Mononuclear cell (primary cell): Measurements from ENCODE around the gene CAMK1D. TPM values are rescaled to one million over a fixed set of nuclear protein-coding genes. Genes with fewer than 3 reads are reported as not detected.

Source experiments
- H3K27me3 ChIP-seq: 2 replicates; pipeline ENCODE4 v1.6.0; 2011; ENCODE audit warnings: low read length, control low read depth; ENCODE audit not compliant: insufficient read depth
- H3K4me1 ChIP-seq: 2 replicates; pipeline ENCODE4 v1.5.1; 2011; ENCODE audit warnings: mild to moderate bottlenecking, low read length, control low read depth; ENCODE audit not compliant: insufficient read depth
- H3K4me3 ChIP-seq: 2 replicates; pipeline ENCODE4 v1.5.1; 2011; ENCODE audit warnings: mild to moderate bottlenecking, low read length, moderate library complexity
- H3K9me3 ChIP-seq: 2 replicates; pipeline ENCODE4 v1.5.1; 2011; ENCODE audit warnings: low read depth, mild to moderate bottlenecking, control low read depth, low read length
- total RNA-seq: library from RNA; depleted of rRNA; stranded (reverse); fragments of >200 nt; gene quantifications from one replicate; pipeline ENCODE4 v1.2.3, GENCODE V29; 2012

Gene CAMK1D
- total RNA-seq, 1 donor: 11.0 TPM

DNA sequence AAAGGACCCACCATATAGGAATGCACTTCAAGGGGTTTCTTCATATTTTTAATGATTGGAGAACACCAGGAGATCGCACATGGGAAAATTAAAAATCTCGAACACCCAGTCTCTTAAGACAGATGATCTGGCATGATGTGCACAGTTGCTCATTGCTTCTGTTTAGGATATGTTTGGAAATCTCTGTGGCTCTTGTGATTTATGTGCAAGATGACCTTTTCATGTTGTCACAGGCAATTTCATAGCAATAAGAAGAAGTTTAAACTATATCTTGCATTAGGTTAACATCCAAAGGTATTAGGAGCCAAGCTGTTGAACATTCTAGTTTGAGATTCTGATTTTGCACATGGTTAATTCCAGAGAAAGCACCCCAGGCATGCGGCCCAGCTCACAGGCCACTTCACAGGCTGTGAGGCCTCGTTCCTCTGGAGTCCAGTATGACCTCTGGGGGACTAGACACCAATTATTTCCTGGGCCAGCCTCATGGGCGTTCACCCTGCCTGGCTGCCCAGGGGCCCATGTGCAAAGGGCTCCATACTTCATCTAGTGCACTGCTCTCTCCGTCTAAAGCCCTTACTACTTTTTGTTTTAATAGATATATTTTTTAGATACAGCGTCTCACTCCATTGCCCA is 28.4 kb downstream of the CAMK1D start:
- Histone ChIP-seq H3K4me3 (no peak overlapping the region), H3K9me3 (no peaks in the 10 kb centered on the region), H3K27me3 (no peaks in the 10 kb centered on the region), H3K4me1 (peaks cover 9% of the 10 kb centered on the region)

- no peaks in the 10 kb centered on the region for H3K9me3 ChIP-seq
- no peaks in the 10 kb centered on the region for H3K27me3 ChIP-seq
- no peaks in the 10 kb centered on the region for H3K4me1 ChIP-seq
- no peak overlapping the region for H3K4me3 ChIP-seq
Observed at GRCh38 chr10:12380999-12381398, 31.7 kb downstream of the CAMK1D start.

GRCh38 chr10:12381536-12382156 is 32.3 kb downstream of the CAMK1D start:
- Histone ChIP-seq H3K9me3 (no peaks in the 10 kb centered on the region), H3K4me1 (no peaks in the 10 kb centered on the region), H3K4me3 (no peak overlapping the region), H3K27me3 (no peaks in the 10 kb centered on the region)

- H3K4me1 ChIP-seq: no peaks in the 10 kb centered on the region
- no peaks in the 10 kb centered on the region for H3K9me3 ChIP-seq
- H3K4me3 ChIP-seq: no peak overlapping the region
Observed at GRCh38 chr10:12382157-12382548, 32.8 kb downstream of the CAMK1D start.

DNA sequence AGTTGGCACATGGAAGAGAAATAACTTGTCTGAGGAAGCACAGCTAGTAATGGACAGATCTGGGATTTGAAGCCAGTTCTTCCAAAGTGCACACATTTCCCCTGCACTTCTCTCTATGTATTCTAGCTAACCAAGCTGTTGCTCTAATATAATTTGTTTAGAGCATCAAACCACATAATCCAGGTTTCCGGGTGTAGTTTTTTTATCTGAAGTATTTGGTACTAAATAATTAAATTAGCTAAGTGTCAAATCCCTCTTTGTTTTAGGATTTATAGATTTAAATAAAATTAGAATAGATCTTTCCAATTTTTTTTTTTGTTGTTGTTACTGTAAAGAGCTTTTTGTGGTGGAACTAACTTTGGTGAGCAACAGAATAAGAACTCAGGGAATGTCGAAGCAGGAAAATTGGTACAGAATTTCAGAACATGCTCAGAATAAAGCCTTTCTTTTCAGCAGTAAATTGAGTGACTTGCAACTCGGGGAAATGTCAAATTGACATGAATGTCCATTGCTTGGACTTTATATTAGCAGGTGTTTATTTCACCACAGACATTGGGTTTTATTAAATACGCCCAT is 33.7 kb downstream of the CAMK1D start:
- Histone ChIP-seq H3K4me3 (no peak overlapping the region), H3K9me3 (no peaks in the 10 kb centered on the region), H3K4me1 (no peaks in the 10 kb centered on the region), H3K27me3 (no peaks in the 10 kb centered on the region)

More at GRCh38 chr10:12382157-12382548, 32.8 kb downstream of the CAMK1D start:
- no peaks in the 10 kb centered on the region for H3K27me3 ChIP-seq

GRCh38 chr10:12384906-12385305 is 35.6 kb downstream of the CAMK1D start:
- Histone ChIP-seq H3K9me3 (no peaks in the 10 kb centered on the region), H3K4me3 (no peak overlapping the region), H3K27me3 (no peaks in the 10 kb centered on the region), H3K4me1 (peaks cover 10% of the 10 kb centered on the region)

- no peak overlapping the region for H3K4me3 ChIP-seq
- H3K9me3 ChIP-seq: no peaks in the 10 kb centered on the region
- no peaks in the 10 kb centered on the region for H3K27me3 ChIP-seq
- H3K4me1 ChIP-seq: peaks cover 18% of the 10 kb centered on the region
Observed at GRCh38 chr10:12387561-12388210, 38.3 kb downstream of the CAMK1D start.

GRCh38 chr10:12388671-12389070 is 39.3 kb downstream of the CAMK1D start:
- peaks cover 18% of the 10 kb centered on the region for H3K4me1 ChIP-seq
- H3K27me3 ChIP-seq: no peaks in the 10 kb centered on the region
- H3K9me3 ChIP-seq: no peaks in the 10 kb centered on the region
- H3K4me3 ChIP-seq: no peak overlapping the region

- H3K4me1 ChIP-seq: peaks cover 18% of the 10 kb centered on the region
- H3K27me3 ChIP-seq: no peaks in the 10 kb centered on the region
- no peaks in the 10 kb centered on the region for H3K9me3 ChIP-seq
- no peak overlapping the region for H3K4me3 ChIP-seq
Observed at GRCh38 chr10:12389154-12389734, 39.9 kb downstream of the CAMK1D start.

- Histone ChIP-seq H3K4me1 (peaks cover 18% of the 10 kb centered on the region), H3K9me3 (no peaks in the 10 kb centered on the region), H3K27me3 (no peaks in the 10 kb centered on the region), H3K4me3 (no peak overlapping the region)
Observed at GRCh38 chr10:12390733-12391132, 41.4 kb downstream of the CAMK1D start.

DNA sequence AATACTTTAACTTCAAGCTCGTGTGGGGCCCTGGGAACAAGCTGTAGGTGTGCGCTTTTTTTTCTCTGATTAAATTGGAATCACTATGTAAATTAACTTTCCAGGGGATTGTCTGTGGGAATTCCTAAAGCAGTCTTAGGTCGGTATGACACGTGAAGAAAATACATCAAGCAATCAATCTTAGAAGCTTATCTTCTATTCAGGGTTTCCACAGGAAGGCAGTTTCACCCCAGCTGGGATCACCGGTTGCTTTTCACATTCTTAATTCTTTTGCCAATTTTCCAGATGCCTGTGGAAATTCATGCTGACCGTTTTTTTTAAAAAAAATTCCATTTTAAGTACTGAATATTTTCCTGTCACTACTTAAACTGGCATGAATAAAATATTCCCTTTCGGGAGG is 41.9 kb downstream of the CAMK1D start:
- Histone ChIP-seq H3K9me3 (no peaks in the 10 kb centered on the region), H3K27me3 (no peaks in the 10 kb centered on the region), H3K4me1 (peaks cover 18% of the 10 kb centered on the region), H3K4me3 (no peak overlapping the region)

- Histone ChIP-seq H3K4me3 (no peak overlapping the region), H3K4me1 (peaks cover 13% of the 10 kb centered on the region), H3K27me3 (no peaks in the 10 kb centered on the region), H3K9me3 (no peaks in the 10 kb centered on the region)
Observed at GRCh38 chr10:12393831-12394230, 44.5 kb downstream of the CAMK1D start.

DNA sequence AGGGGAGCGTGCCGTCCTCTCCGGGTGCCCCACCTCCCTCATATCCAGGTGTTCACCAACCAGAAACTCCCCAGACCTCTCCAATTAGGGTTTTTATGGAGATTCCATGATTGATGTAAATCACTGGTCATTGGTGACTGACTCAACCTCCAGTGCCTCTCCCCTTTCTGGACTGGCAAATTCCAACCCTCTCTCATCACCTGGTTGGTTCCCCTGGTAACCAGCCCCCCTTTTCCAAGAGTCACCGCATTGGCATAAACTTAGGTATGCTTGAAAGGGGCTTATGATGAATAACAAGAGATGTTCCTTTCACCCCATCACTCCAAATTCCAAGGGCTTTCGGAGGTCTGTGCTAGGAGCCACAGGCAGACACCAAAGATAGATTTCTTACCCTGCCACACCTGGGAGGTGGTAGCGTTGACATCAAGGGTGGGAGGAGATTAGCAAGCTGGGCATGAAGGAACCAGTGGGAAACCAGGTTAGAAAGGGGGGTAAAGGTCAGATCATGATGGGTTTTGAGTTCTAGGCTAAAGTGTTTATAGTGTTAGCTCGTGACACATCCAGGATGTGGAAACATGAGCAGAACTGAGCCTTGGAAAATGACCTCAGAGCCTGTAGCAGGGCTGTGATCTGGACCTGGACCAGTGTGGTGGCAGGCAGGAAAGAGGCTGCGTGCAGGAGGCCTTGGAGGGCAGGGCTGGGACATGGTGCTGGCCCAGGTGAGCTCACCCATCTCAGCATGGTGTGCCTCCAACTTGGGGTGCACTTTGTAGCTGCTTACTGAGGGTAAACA is 45.1 kb downstream of the CAMK1D start:
- H3K9me3 ChIP-seq: no peaks in the 10 kb centered on the region
- no peak overlapping the region for H3K4me3 ChIP-seq
- H3K4me1 ChIP-seq: peaks cover 8% of the 10 kb centered on the region
- no peaks in the 10 kb centered on the region for H3K27me3 ChIP-seq

GRCh38 chr10:12396093-12396492 is 46.7 kb downstream of the CAMK1D start:
- H3K4me1 ChIP-seq: peaks cover 1% of the 10 kb centered on the region

More at GRCh38 chr10:12396093-12396492, 46.7 kb downstream of the CAMK1D start:
- no peaks in the 10 kb centered on the region for H3K27me3 ChIP-seq
- no peaks in the 10 kb centered on the region for H3K9me3 ChIP-seq
- H3K4me3 ChIP-seq: no peak overlapping the region
